Fibroblast of peridontal ligament (primary cell): ENCODE results near the gene NUFIP1.
"Not testable (repeated sequence)": the region's sequence is repeated elsewhere in the genome, so short reads cannot be mapped to it uniquely, and the experiment has no call there.

ENCODE experiments used
- DNase-seq: peaks from one replicate; pipeline ENCODE4 v3.0.0-alpha.2; 2010; ENCODE audit errors: extremely low read depth

NUFIP1 gene

DNA sequence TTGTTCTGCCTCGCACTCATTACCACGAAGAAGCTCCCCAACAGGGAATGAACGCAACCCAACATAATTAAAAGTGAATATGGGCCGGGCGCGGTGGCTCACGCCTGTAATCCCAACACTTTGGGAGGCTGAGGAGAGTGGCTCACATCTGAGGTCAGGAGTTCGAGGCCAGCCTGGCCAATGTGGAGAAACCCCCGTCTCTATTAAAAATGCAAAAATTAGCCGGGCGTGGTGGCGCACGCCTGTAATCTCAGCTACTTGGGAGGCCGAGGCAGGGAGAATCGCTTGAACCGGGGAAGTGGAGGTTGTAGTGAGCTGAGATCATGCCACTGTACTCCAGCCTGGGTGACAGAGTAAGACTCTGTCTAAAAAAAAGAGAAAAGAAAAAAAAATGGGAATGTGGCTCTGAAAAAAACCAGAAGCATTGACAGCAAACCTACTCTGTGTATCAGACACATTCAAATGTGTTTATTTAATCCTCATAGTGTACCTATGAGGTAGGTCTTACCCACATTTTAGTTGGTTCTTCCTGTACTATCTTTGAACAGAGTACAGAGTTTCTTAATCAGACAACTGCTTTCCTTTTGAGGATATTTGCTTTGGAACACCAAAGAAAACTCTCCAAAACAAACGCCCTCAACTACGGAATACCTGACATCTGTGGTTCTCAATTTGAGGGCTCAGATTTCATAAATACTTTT, 70.0 kb downstream of the NUFIP1 start:
- no peak for DNase-seq

DNA sequence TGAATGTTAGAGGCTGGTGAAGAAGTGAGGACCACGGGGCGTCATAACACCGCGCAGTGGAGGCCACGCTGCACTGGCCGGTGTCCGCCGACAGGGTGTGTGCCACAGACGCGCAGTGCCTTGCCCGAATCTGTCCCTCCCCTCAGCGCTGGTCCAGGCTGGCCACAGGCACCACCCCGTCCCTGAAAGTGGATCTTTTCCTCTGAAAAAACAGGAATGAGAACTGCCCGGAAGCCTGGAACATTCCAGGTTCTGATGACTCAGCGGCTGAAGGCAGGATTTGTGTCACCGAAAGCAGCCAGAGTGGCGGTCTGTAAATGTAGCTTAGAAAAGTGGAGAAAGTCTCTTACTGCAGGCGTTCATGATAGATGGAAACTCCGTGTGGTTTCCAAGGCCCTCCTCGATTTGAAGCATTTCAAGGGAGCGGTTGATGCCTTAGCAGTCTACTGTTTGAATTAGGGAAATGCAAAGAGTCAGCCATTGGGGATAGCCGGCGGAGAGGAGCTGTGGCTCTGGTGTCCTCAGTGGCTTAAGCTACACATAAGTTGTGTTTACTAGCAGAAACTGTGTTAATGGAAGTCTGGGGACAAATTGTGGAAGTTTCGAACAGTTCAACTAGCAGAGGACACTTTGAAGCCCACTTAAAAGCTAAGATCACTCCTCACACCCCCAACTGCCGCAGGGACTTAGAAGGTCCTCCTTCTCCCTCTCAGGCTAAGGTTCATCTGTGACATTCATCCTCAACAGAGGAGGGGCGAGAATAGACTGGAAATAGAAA, 70.8 kb downstream of the NUFIP1 start:
- DNase-seq = peak; percentile 92

DNA sequence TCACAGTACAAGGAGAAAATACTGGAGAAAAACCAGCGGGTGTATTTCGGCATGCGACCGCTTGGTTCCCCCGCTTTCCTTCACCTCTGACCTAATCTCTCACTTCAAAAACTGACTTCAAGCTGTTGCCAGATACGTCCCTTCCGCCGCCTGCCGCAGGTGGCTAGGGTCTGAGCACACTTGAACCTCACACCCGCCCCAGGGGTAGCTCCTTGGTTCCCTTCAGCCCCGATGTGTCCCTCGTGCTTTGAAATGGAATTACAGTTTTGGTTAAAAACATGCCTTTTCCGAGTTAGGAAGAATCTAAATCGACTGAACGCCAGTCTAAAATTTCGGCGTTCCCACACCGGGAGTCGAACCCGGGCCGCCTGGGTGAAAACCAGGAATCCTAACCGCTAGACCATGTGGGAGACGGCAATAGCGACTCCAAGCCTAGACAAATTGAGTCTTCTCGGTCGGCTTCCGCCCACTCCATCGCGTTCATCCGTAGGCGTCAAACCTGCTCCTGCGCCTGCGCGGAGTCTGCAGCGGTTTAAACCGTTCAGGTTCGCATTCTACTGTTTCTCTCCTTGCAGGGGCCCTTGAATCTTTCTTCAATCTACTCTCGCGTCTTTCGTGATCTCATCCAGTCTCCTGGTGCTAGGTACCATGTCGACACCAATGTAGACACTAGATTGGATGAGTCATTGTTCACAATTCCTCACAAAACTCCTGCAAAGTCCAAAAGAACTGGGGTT, 71.5 kb downstream of the NUFIP1 start:
- peak; percentile 95 for DNase-seq

DNA sequence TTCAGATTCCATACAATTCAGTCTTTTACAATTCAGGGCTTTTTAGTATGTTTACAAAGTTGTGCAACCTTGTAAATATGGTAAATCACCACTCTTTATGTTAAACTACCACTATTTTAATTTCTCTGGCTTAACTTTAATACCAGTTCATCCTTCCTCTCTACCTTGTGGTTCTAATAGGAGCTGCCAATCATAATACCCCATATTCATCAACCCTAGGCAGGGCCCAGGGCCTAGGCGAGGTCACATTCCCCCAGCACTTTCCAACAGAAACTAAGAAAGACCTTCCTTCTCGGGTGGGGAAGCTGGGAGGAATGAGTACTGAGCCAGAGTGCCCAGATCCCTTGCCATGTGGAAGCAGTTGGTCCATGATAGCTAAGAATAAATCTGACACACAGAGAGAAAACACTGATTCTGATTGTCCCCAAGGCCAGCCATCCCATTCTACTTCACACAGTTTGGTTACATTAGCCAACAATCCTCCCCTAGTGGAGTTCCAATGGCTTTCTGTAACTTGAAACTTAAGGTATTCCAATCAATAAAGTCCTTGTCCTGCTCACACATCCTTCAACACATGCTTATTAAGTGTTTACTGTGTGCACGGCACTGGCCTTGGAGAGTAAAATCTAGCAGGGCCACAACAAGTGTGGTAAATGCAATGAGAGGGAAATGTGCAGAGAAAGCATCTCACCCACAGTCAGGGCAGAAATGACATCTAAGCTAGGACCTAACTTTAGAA, 76.8 kb downstream of the NUFIP1 start:
- no peak for DNase-seq

DNA sequence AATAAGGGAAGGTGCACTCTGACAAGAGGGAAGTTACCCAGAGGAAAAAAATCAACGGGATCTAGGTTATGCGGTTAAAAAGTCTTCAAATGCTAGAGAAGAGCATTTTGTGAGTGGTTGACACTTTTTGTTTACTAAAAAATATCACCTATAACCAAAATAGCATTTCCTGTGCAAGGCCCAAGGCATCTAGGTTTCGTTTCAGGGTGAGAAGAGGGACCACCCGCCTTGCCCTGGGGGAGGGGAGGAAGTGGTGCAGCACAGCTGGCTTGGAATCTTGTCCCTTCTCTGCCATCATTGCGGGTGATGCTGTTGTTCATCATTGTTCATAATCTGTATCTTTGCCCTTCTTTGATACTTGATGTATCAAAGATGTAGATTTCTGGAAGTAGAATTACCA, 80.6 kb downstream of the NUFIP1 start:
- no peak for DNase-seq

DNA sequence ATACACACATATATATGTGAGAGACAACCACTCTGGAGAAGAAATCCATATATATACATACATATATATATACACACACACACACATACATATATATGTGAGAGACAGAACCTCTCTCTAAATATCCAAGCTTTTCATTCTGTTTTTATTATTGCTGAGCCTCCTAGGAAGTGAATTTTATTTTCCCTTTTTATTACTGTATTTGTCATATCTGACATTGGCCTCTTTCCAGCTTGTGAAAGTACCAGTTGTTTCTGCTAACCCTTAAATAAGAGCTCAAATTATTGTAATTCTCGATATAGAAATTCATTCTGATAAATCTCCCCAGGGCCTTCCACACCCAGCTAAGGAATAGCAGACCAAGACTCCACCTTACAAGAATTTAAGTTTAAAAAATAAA, 81.0 kb downstream of the NUFIP1 start:
- DNase-seq = no peak

DNA sequence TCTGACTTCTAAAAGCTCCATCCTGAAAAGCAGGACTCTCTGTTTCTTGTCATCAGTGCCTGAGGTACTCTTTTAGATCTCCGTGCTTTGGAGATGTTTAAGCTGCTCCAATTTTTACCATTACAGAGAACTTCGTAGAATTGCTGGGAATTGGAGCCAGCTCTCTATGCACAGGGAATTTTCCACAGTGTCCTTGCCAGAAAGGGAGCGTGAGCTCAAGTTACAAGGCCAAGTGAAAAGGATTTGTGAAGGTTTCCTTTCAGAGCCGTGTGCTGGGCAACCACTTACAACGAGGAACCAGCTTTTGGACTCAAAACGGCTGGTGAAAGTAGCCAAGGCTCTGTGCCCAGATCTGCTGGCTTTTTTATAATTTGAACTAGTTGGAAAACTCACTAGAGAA, 82.6 kb downstream of the NUFIP1 start:
- DNase-seq = peak; percentile 95

DNA sequence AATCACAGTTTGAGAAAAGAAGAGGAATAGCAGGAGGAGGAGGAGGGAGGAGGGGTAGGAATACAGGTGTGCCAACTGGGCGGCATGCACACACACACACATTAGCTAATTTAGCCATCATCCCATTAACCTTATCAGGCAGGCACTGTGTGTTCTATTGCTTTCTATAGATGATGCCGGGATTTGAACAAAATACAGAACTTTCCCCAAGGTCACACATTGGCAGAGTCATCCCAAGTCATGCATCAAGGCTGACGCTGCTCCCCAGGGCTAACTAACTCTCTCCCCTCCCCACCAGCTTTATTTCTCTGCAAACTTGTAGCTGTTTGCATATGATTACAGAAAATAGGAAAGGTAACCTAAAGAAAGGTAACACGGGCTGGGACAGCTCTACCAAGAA, 83.0 kb downstream of the NUFIP1 start:
- no peak for DNase-seq

DNA sequence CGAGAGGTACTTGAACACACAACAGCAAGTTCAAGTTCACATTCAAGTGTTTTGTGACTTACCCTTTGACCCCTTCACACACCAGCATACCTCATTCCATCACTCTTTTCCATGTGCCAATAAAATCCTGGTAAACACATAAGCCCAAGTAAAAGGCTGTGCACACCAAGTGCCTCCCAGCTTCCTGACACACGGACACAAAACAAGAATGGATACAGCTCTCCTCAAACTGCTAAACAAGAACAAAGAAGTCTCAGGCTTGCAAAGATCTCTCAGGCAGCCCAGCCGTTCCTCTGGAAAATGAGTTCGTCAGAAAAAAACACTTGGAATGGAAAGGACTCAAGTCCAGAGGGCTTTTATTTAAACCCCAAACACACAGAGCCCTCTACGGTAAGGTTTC, 83.7 kb downstream of the NUFIP1 start:
- no peak for DNase-seq

DNA sequence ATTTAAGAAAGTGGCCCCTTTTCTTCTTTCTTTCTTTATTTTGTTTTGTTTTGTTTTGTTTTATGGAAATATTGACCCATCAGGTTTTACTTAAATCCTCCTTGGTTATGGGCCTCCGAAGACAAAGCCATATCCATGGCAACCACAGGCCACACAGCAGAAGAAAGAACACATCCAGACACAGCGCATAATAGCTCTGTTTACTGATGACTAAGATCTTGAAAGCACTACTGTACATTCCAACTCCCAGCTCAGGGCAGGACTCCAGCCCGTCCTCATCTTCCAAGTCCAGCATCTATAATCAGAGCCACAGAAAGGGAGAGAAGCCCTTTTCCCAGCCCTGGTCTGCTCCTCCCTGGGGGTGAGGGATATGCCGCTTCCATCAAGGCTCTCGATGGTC, 84.3 kb downstream of the NUFIP1 start:
- peak; percentile 99 for DNase-seq

DNA sequence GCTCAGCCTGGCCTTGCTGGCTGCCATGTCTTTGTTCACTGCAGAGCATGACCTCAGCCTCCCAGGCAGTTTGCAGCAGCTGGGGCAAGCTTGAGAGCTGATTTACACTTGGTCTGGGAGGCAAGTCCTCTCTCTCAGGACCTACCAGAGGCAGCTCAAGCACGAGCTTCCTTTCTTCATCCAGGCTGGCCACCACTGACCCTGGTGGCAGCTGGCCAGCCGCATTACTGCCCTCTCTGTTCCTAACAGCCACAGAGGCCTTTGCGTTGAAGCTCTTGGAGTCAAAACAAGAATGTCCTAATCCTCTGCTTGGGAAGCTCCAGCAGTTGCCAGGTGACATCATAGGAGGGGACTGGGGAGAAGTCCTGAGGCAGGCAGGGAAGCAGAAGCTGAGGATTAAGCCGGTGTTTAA, 85.7 kb downstream of the NUFIP1 start:
- DNase-seq = peak; percentile 95

DNA sequence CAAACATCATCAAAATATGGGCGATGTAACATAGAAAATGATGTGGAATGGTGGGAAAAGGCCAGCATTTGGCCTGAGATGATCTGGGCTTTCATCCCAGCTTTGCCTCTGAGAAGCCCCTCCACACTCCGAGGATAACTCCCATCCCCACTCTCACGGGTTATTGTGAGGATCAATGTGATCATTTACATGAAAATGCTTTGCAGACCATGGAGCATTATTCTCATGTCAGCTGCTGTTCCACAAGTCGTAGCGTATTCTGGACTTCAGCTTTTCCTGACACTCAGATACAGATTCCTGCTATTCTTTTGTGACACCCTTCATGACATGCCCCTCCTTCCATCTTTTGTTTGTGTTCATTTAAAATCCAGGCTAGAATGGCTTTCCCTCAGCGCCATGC, 86.5 kb downstream of the NUFIP1 start:
- no peak for DNase-seq

DNA sequence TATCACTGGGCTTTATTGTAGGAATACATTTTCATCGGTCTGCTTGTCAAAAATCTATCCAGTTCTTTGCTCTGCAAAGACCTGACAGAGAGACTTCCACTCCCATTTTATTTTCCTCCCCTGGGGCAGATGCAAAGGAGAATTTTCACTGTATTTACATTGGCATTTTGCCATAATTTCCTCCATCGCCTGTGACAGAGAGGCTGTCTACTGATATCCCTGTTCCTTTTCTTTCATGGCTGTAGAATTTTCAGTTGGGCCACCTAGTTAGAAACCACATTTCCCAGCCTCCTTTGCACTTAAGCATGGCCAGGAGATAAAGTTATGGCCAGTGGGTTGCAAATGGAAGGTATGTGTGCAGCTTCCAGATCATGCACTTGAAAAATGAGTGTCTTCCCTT, 89.3 kb downstream of the NUFIP1 start:
- DNase-seq = no peak

DNA sequence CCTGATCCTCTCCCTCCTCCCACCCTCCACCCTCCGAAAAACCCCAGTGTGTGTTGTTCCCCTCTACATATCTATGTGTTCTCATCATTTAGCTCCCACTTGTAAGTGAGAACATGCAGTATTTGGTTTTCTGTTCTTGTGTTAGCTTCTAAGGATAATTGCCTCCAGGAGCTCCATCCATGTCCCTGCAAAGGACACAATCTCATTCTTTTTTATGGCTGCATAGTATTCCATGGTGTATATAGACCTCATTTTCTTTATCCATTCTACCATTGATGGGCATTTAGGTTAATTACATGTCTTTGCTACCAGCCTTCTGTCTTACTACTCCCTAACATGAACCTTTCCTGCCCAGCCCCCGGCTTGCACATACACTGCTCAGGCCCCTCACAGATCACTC, 91.0 kb downstream of the NUFIP1 start:
- DNase-seq = not testable (repeated sequence)

DNA sequence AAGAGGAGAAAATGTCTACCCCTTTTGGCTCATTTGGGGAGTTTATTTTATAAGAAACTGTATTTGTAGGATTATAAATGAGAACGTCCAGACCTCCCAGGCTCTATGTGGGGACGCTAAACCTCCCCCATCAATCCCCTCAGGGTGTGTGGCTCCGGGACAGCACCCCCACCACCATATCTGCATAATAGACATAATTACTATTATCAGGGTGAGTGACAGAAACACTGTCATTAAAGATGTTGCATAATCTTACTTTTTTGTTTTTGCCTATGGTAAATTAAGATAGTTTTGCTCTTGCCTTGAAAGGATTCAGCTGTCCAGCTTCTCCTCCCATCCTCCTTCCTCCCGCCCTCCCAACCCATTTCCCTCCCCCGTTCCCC, 93.3 kb downstream of the NUFIP1 start:
- DNase-seq = no peak

DNA sequence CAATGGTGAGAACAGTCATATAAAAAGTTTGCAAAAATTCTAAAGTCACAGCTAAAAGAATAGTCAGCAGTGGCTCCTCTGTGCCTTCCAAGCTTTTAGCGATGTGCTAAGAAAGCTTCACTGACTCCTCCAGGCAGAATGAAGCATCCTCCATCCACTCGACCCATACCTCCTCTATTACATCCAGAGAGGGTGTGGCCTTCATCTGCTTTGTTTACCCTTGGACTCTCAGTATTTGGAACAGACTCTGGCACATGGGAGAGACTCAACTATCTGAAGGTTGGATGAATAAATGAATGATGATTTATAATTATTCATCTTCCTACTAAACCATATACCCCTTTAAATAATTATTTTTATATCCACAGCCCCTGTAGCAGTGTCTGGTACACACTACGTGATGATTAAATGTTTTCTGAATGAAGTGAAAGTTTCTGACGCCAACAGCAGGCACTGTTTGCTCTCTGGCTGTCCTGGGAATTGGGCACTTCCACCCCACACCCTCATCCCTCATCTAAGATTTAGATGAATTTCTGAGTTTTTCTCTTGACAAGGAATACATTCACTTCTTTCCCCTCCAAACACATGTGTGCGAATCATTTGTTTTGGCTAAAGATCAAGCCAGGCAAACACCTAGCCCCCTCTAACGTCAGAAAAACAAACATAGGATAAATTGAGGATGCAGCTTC, 93.9 kb downstream of the NUFIP1 start:
- DNase-seq = no peak

DNA sequence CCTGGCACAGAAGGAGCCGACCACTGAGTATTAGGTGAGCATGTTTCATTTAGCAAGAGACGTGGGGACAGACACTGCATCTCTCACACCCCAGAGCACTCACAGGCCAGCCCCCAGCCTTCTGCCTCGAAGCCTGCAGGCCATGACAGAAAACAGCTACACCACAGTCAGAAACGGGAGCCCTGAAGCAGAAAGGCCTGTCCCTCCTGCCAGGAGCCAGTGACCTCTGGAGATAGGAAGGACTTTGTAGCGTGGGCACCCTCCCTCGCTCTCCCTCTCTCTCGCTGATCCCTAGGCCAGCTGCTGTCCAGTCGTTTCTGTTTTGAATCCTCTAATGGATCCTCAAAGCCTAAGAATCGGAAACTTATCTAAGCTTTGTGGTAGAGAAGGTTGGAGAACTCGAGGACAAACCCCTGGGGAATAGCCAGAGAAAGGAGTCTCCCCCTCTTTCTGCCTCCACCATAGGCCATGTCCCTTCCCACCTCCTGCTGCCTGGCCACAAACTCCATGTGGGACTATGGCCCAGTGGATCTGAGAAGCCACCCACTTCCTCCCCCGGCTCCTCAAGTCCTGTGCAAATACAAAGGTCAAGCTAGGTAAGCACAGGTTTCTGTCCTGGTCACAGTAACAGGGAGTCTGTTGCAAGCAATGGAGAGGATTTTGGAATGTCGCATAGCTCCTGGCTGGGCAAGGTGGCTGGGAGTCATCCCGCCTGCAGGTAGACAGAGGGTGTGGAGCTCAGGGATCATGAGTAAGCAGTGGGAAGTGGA, 95.1 kb downstream of the NUFIP1 start:
- no peak for DNase-seq
